ENCODE data around the gene ZNHIT2. TPM values are rescaled to one million over a fixed set of nuclear protein-coding genes. Genes with fewer than 3 reads are reported as not detected.
A peak's percentile ranks its signal among the peaks of the same experiment; 100 is the strongest.

Gene ZNHIT2
- total and polyA plus RNA-seq, 2 of the 13 experiments (the other 11 are each of a cell fraction or from before 2014, with no cell fraction given): 1.1 to 6.5 TPM

DNA sequence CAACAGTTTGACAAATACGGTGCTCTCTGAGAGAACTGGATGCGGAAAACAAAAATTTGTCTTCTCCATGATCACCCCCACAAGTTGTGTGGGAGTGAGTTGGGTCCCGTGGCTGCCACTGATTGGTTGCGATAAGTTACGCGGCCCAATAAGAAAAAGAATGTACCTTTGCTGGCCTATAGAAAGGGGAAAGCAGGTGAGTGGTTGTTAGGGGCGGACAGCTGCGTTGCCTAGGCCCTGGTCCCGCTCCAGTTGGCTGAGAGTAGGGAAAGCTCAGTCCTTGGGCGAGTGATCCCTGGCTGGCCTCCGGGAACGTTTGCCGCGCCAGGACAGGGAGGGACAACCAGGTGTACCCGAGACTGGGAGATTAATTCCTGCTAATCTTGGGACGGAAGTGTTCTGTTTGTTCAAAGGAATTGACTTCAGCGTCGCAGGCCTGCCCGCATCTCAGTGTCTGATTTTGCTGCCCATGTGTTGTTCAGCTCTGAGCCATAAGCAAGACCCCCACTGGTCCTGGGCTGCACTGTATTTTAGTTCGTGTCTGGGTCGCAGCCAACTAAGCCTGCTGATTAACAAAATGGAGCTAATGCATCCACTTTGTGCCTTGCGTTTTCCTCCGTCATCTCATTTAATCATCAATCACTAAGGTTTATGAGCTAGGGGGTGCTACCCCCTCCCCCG, 17.6 kb upstream of the ZNHIT2 start (continued):
- TF ChIP-seq, protein P1, sequence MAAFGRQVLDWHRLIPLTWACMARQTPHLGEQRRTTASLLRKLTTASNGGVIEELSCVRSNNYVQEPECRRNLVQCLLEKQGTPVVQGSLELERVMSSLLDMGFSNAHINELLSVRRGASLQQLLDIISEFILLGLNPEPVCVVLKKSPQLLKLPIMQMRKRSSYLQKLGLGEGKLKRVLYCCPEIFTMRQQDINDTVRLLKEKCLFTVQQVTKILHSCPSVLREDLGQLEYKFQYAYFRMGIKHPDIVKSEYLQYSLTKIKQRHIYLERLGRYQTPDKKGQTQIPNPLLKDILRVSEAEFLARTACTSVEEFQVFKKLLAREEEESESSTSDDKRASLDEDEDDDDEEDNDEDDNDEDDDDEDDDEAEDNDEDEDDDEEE (CRISPR knock-in tag; IDR thresholded peaks at IDR 0.05): peak; percentile 39; the same call in 1 of the 2 replicates
- TF ChIP-seq MEIS2 (CRISPR knock-in tag; IDR thresholded peaks at IDR 0.05) (no peak), MBNL3 (CRISPR knock-in tag; conservative IDR thresholded peaks at IDR 0.05) (no peak), MED13 (CRISPR knock-in tag; IDR thresholded peaks at IDR 0.05) (no peak), KDM1A (CRISPR knock-in tag; IDR thresholded peaks at IDR 0.05) (no peak), TOE1 (CRISPR knock-in tag; IDR thresholded peaks at IDR 0.05) (no peak), CC2D1A (CRISPR knock-in tag; IDR thresholded peaks at IDR 0.05) (no peak), ZNF124 (CRISPR knock-in tag; IDR thresholded peaks at IDR 0.05) (no peak), ZNF350 (CRISPR knock-in tag; IDR thresholded peaks at IDR 0.05; ENCODE audit: borderline replicate concordance, low read depth) (0 out of 2 replicates have a peak, but pooled peaks have one; percentile 4), SMYD3 (CRISPR knock-in tag; IDR thresholded peaks at IDR 0.05) (0 out of 2 replicates have a peak, but pooled peaks have one; percentile 41), PAX8 (CRISPR knock-in tag; IDR thresholded peaks at IDR 0.05; ENCODE audit: borderline replicate concordance) (no peak), ZNF354B (CRISPR knock-in tag; IDR thresholded peaks at IDR 0.05) (no peak), PCBP2 (optimal IDR thresholded peaks at IDR 0.05; ENCODE audit: low read depth, low read length, poor library complexity, severe bottlenecking) (no peak), ZNF768 (CRISPR knock-in tag; IDR thresholded peaks at IDR 0.05) (no peak), MIER3 (CRISPR knock-in tag; IDR thresholded peaks at IDR 0.05; ENCODE audit: borderline replicate concordance) (no peak), RARG (CRISPR knock-in tag; IDR thresholded peaks at IDR 0.05; ENCODE audit: low read depth) (no peak), ZFY (CRISPR knock-in tag; IDR thresholded peaks at IDR 0.05) (no peak; the same call in 1 of the 2 replicates), ZC3H4 (CRISPR knock-in tag; IDR thresholded peaks at IDR 0.05; ENCODE audit: borderline replicate concordance) (no peak; the same call in 1 of the 2 replicates), ESRRA (CRISPR knock-in tag; IDR thresholded peaks at IDR 0.05; ENCODE audit: low read depth) (no peak; the same call in 1 of the 2 replicates), NFKB2 (CRISPR knock-in tag; IDR thresholded peaks at IDR 0.05; ENCODE audit: borderline replicate concordance) (no peak), ATM (IDR thresholded peaks at IDR 0.05; ENCODE audit: borderline replicate concordance) (no peak), SP2 (CRISPR knock-in tag; IDR thresholded peaks at IDR 0.05) (peak; percentile 89), ARID2 (CRISPR knock-in tag; IDR thresholded peaks at IDR 0.05; ENCODE audit: borderline replicate concordance) (no peak), HNRNPH1 (optimal IDR thresholded peaks at IDR 0.05; ENCODE audit: low read depth, low read length) (no peak), FOSL2 (CRISPR knock-in tag; IDR thresholded peaks at IDR 0.05) (no peak), KAT2B (IDR thresholded peaks at IDR 0.05; ENCODE audit: borderline replicate concordance, low read depth, low read length) (no peak), TBL1XR1 (IDR thresholded peaks at IDR 0.05; ENCODE audit: borderline replicate concordance, low read length, partially characterized antibody) (no peak), GLI4 (CRISPR knock-in tag; IDR thresholded peaks at IDR 0.05; ENCODE audit: borderline replicate concordance) (no peak)
- TF ChIP-seq, protein P2, sequence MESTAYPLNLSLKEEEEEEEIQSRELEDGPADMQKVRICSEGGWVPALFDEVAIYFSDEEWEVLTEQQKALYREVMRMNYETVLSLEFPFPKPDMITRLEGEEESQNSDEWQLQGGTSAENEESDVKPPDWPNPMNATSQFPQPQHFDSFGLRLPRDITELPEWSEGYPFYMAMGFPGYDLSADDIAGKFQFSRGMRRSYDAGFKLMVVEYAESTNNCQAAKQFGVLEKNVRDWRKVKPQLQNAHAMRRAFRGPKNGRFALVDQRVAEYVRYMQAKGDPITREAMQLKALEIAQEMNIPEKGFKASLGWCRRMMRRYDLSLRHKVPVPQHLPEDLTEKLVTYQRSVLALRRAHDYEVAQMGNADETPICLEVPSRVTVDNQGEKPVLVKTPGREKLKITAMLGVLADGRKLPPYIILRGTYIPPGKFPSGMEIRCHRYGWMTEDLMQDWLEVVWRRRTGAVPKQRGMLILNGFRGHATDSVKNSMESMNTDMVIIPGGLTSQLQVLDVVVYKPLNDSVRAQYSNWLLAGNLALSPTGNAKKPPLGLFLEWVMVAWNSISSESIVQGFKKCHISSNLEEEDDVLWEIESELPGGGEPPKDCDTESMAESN (CRISPR knock-in tag; conservative IDR thresholded peaks at IDR 0.05): no peak
- TF ChIP-seq, protein P3, sequence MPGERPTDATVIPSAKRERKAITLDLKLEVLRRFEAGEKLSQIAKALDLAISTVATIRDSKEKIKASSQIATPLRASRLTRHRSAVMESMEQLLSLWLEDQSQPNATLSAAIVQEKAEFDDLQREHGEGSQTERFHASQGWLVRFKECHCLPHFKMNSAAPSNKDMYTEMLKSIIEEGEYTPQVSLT (CRISPR knock-in tag; IDR thresholded peaks at IDR 0.05; ENCODE audit: borderline replicate concordance, low read depth): no peak
